Stimulated activated CD8-positive, alpha-beta memory T cell treated with anti-CD3 and anti-CD28 coated beads, Interleukin-12 subunit alpha, Interleukin-12 subunit beta, amount 100 ng/mL, for 24 hours (primary cell): ENCODE data around the gene ANAPC2.

Experiments used
- DNase-seq: peaks from one replicate; pipeline ENCODE4 v3.0.0-alpha.2; 2020; ENCODE audit errors: extremely low read depth

ANAPC2 gene

GRCh38 chr9:137175345-137175961, 12.9 kb downstream of the ANAPC2 start:
- no peak for DNase-seq

GRCh38 chr9:137174722-137175293, 13.6 kb downstream of the ANAPC2 start:
- no peak for DNase-seq

GRCh38 chr9:137173796-137174664, 14.3 kb downstream of the ANAPC2 start:
- no peak for DNase-seq

- no peak for DNase-seq
Observed at GRCh38 chr9:137172901-137173795, 15.2 kb downstream of the ANAPC2 start.

- no peak for DNase-seq
Observed at GRCh38 chr9:137171149-137171900, 17.0 kb downstream of the ANAPC2 start.

GRCh38 chr9:137170486-137171148, 17.7 kb downstream of the ANAPC2 start:
- no peak for DNase-seq

- DNase-seq = no peak
Observed at GRCh38 chr9:137169896-137170358, 18.4 kb downstream of the ANAPC2 start, which contains the start of gene LRRC26. Gene LRRC26 (minus strand): TSS chr9:137170051. CDS start chr9:137169943, 108 bp downstream.

- DNase-seq = no peak
Observed at GRCh38 chr9:137168904-137169856, 19.2 kb downstream of the ANAPC2 start.

GRCh38 chr9:137168573-137168903, 19.8 kb downstream of the ANAPC2 start:
- DNase-seq = no peak

- DNase-seq = no peak
Observed at GRCh38 chr9:137167747-137168572, 20.4 kb downstream of the ANAPC2 start.

- DNase-seq = no peak
Observed at GRCh38 chr9:137167277-137167746, 21.0 kb downstream of the ANAPC2 start.

GRCh38 chr9:137166380-137167229, 21.8 kb downstream of the ANAPC2 start:
- no peak for DNase-seq

GRCh38 chr9:137165250-137165836, 23.0 kb downstream of the ANAPC2 start:
- no peak for DNase-seq

GRCh38 chr9:137164370-137165249, 23.8 kb downstream of the ANAPC2 start:
- no peak for DNase-seq

GRCh38 chr9:137163805-137164204, 24.6 kb downstream of the ANAPC2 start:
- DNase-seq = no peak

- DNase-seq = no peak
Observed at GRCh38 chr9:137163365-137163715, 25.0 kb downstream of the ANAPC2 start.
